Body of pancreas (tissue), 4 donors: ENCODE measurements around the gene PAX8.

Source experiments
- POLR2A ChIP-seq, 3 donors: fragments of 450-650 bp; IDR thresholded peaks; one replicate each; pipeline ENCODE4 v1.6.1; 2016; ENCODE audit warnings: antibody characterized with exemption in 3 of 3, mild to moderate bottlenecking in 2 of 3
- TF ChIP-seq, protein P1 (sequence below), 7 experiments: fragments of 450-650 bp in 4 of 7; fragments of 200-600 bp in 3 of 7; sonication (generic) in 3 of 7; IDR thresholded peaks; one replicate each; pipeline ENCODE4 v1.5.1; 2016 to 2019; ENCODE audit warnings: antibody characterized with exemption in 7 of 7

DNA sequence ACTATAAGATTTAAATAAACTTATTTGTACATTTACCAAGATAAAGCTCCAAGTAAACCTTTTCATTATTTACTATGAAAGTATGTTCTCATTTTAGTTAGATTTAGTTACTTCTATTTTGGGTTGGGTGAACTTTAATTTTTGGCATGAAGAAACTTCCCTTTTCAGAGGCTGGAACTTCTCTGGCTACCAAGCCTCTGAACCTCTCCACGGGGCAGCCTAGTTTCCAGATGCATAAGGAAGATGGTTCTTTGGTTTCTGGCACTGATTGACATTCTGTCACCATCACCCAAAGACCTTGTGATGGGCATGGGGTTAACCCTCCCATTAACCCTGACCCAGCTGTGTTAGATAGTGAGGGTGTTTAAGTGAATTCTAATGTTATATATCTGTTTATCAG is 87.8 kb downstream of the PAX8 start:
- TF ChIP-seq, protein P1, sequence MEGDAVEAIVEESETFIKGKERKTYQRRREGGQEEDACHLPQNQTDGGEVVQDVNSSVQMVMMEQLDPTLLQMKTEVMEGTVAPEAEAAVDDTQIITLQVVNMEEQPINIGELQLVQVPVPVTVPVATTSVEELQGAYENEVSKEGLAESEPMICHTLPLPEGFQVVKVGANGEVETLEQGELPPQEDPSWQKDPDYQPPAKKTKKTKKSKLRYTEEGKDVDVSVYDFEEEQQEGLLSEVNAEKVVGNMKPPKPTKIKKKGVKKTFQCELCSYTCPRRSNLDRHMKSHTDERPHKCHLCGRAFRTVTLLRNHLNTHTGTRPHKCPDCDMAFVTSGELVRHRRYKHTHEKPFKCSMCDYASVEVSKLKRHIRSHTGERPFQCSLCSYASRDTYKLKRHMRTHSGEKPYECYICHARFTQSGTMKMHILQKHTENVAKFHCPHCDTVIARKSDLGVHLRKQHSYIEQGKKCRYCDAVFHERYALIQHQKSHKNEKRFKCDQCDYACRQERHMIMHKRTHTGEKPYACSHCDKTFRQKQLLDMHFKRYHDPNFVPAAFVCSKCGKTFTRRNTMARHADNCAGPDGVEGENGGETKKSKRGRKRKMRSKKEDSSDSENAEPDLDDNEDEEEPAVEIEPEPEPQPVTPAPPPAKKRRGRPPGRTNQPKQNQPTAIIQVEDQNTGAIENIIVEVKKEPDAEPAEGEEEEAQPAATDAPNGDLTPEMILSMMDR (IDR thresholded peaks at IDR 0.05): no peak
- no peak for TF ChIP-seq POLR2A (IDR thresholded peaks at IDR 0.05)
